Ammon's horn (tissue), 1 donor: ENCODE data around the gene PAM.

Experiments
- DNase-seq: peaks from one replicate; pipeline ENCODE4 v3.0.0-alpha.2; 2016; ENCODE audit warnings: low spot score

The PAM gene

DNA sequence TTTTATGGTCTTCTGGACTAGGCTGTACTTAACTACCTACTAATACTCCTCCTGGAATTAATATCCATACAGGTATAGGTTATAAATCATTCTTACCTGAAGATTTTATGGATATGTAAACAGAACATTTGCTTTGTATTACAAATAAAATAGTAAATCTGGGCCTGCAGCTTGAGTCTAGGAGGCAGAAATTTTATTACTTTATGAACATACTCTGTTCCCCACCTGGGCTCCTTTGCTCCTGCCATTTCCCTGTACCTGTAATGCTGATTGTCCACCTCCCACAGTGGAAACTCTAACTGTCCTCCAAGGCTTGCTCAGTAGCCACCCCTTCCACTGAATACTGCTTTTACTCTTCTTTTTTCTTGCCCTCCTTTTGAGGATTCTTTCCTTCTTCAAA lies 108.0 kb downstream of the PAM start:
- DNase-seq = no peak

GRCh38 chr5:102863764-102864560 lies 108.9 kb downstream of the PAM start:
- no peak for DNase-seq

- no peak for DNase-seq
Measured at GRCh38 chr5:102865171-102865509, 110.0 kb downstream of the PAM start.

DNA sequence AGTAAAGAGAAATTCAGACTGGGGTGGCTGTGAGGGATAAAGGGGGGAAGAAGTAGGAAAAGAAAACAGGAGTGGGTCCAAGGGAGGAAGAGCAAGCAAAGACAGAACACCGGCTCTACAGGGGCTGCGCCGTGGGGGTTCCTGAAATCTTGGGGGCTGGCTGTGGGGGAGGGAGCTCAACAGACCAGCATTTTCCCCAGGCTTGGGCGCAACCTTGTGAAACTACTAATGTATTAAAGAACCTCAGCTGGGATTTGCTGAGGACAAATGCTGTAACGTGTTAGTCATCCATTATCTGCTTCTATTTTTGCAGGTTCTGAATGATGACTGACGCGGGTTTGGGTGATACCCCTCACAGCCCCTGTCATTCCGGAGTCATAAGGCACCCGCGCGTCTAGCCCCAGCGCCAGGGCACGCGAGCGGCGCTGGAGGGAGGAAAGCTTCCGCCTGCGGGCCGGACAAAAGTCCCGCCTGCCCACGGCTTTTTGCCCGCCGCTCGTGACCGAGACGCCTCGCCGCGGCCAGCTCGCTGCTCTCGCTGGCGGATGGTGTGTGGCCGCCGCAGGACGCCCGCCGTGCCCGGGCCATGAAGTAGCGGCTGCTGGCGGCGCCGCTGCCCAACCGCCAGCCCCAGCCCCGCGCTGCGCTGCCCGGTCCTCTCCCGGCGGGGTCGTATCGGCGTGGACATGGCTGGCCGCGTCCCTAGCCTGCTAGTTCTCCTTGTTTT lies 110.6 kb downstream of the PAM start:
- peak; percentile 53 for DNase-seq

DNA sequence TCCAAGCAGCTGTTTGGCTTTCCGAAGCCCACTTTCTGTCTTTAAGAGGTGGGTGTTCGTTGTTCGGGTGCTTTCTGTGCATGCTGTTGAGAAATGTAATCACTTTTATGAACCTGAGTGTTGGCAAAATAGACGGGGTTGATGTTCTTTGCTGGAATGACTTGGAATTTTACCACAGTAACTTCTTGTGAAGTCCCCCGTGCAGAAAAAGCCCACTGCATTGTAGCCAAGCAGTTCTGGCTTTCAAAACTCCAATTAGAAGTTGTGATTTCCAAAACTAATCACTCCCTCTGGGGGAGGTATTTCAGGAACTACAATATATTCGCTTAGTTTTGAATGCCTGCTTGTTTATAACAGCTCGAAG lies 111.1 kb downstream of the PAM start:
- no peak for DNase-seq

GRCh38 chr5:102867992-102868662 lies 113.0 kb downstream of the PAM start:
- no peak for DNase-seq

DNA sequence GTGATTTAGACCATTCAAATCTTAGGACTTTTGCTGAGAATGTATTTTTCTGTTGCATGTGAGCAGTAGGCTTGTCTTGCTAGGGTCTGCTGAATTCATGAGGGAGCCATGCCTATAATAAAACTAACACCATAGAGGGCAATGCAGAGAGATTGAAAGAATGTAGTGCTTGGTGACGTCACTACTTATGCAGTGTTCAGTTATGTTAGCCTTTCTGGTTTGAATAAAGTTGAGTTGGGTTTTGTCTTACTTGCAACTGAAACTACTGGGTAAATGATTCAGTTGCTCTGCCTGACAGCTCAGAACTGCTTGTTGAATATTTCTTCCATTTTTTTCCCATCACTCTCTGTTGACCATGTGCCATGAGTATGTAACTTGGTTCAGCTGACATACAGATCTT lies 114.1 kb downstream of the PAM start:
- no peak for DNase-seq

GRCh38 chr5:102873379-102873932 lies 118.4 kb downstream of the PAM start:
- DNase-seq = no peak

DNA sequence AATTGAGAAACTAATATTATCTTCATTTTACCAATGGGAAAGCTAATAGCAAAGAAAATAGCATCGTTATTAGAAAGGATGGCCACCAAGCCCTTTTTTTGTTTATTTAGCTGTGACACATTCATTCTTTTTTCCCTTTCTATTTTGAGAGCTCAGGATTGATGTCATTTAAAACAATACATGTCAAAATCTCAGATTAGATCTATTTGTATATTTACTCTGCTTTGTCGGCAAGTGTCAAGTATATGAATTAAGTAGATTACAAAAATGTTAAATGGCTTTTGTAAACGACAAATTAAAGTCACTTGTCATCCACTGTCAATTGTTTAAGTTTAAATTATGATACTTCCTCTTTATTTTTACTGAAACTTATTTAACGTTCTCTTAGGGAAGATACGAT lies 118.9 kb downstream of the PAM start:
- DNase-seq = no peak

DNA sequence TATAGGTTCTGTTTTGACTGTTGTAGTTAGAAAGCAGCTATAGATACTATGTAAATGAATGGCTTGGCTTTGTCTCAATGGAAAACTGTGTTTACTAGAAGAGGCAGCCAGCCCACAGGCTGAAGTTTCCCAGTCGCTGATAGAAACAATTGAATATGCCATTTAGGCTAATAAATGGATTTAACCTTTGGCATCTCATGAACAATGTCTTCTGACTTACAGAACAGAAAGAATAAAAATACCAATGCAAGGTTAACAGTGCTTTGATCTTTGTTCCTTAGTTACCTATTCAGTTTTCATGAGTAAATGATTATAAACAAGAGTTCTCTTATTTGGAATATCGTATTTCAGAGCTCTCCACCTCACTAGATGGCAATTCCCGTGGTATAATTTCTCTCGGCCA lies 120.6 kb downstream of the PAM start:
- no peak for DNase-seq

DNA sequence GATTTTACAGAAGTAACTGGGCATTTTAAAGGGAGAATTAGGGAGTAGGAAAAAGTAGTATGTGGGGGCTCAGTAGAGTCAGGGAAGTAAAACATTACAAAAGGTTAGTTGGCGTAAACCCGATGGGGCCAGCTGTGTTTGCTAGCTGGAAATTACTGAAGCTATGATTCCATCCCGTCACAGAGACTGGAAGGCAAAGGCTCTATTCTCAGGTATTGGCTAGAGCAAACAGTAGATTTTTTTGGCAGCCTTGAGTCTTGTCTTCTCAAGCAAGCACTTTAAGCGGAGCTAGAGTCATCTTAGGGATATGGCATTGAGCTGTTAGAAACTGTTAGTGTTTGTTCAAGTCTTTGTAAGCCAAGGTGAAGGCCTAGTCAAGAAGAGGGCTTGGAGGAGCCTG lies 121.5 kb downstream of the PAM start:
- DNase-seq = no peak

DNA sequence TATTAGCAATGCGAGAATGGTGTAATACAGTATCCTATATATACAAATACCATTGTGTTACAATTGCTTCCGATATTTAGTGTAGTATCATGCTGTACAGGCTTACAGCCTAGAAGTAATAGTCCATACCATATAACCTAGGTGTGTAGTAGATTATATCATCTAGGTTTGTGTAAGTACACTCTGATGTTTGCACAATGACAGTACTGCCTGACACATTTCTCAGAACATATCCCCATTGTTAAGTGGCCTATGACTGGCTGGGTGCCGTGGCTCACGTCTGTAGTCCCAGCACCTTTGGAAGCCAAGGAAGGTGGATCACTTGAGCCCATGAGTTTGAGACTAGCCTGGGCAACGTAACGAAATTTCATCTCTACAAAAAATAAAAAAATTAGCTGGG lies 124.6 kb downstream of the PAM start:
- no peak for DNase-seq

DNA sequence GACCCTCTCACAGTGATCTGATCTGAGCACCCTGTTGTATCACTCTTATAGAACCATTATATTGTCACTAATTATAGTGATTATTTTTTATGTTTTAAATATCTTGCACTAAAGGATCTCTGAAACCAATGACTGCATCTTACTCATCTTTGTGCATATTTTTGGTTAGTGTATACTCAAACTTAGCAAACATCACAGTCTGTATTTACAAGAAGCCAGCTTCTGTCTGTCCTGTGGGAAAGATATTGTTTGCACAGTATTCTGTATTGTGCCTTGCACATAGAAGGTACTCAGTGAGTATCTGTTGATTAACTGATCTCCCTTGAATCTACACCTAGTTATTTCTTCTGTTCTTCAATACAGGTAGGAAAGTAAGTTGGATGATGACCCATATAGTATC lies 131.5 kb downstream of the PAM start:
- DNase-seq = no peak

GRCh38 chr5:102888483-102888882 lies 133.4 kb downstream of the PAM start:
- no peak for DNase-seq

GRCh38 chr5:102889033-102889432 lies 133.9 kb downstream of the PAM start:
- DNase-seq = no peak

GRCh38 chr5:102890133-102890532 lies 135.0 kb downstream of the PAM start:
- no peak for DNase-seq

GRCh38 chr5:102891175-102891574 lies 136.1 kb downstream of the PAM start:
- DNase-seq = no peak

DNA sequence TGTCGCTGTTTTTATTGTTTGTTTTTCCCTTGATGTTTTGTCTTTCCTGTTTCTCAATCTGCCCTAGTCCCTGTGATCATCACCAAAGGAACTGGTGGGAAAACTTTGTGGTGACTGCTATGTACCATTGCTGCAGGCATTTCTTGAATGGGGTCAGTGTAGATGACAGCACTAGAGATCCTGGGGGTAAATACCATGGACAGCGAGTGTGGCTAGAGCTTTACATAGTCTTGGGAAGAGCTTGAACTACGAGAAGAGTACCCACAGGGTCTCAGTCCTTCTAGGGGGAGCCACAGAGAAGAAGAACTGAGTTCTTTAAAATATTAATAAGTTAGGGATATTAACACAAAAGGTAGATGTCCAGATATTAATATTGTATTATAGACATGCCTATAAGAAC lies 138.8 kb downstream of the PAM start:
- DNase-seq = no peak

DNA sequence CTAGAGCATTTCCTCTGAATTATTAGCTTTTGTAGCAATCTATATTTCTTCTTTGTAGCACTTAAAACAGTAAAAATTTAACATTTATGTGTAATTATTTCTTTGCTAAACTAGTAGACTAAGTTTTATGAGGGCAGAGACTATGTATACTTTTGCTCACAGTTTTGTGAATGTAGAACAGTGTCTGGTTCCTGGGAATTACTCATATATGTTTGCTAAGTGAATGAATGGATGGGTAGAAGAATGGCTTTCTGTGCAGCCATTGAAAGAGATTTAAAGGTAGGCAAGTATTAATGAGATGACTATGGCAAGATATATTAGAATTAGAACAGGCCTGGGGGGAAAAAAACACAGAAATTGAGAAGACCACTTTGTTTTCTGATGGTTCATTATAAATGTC lies 140.1 kb downstream of the PAM start:
- DNase-seq = no peak

DNA sequence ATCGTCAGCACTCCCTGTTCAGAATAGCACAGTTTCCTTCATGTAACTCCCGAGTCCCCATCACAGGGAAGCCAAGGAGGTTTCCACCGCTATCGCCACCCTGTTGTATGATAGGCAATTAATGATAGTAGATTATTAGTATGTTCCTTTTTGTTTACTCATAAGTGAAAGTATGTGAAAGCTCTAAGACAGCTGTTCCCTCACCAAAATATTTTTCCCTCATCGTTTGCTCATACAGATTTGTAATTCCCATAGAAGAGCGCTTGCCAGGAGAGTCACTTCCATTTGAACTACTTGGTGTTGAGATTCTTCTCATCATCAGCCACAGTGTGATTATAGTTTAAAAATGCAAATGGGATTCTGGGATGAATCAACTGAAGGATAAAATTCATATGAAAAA lies 140.9 kb downstream of the PAM start:
- no peak for DNase-seq

GRCh38 chr5:102901424-102902134 lies 146.5 kb downstream of the PAM start:
- DNase-seq = no peak

DNA sequence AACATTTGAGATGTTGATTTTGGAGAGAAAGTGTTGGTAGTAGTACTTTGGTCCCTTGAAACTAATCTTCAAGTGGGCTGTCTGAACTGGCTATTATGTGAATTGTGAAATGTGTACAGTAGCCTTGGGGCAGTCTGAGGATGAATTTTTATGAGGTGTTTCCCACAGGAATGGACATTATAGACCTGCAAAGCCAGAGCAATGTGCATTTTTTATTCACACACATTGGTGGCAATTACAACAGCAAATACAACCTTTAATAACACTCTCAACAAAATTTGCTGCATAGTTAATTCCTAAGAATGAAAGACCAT lies 147.0 kb downstream of the PAM start:
- DNase-seq = no peak

DNA sequence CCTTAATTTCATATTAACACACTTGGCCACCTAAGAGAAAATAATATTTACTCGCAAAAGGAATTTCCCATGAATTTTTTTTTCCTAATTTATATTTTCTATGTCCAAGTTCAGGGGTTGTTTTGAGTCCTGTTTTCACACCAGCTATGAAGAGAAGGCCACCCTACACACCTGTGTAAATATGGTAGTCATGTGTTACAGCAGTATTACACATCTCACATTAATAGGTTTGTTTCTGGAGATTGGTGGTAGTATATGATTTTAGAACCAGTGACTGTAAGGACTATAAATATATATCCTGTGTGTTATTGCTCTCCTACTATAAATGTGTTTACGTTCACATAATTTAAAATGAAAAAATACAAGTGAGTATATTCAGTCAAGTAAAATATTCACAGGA lies 147.5 kb downstream of the PAM start:
- DNase-seq = no peak
